ENCODE results near the gene ERCC4. TPM values are rescaled to one million over a fixed set of nuclear protein-coding genes. Genes with fewer than 3 reads are reported as not detected.
"Not testable (repeated sequence)": the region's sequence is repeated elsewhere in the genome, so short reads cannot be mapped to it uniquely, and the experiment has no call there.

ERCC4 gene
- total and polyA plus RNA-seq, 3 donors from 2014 or later: 17.7 to 29.3 (median 19.6) TPM

GRCh38 chr16:13883881-13884280 is 36.1 kb upstream of the ERCC4 start:
- Histone ChIP-seq H3K4me1 (no peaks in the 10 kb centered on the region), H3K27ac (no peak overlapping the region), H3K4me3 (no peak overlapping the region), H3K36me3 (ENCODE audit: low read depth, missing control alignments) (no peaks in the 10 kb centered on the region), H3K9me3 (no peaks in the 10 kb centered on the region), H3K27me3 (no peaks in the 10 kb centered on the region)
- 40 to 63% methylated on average over 3 of the region's 3 CpGs for WGBS, 2 donors
- intact Hi-C loops (cut with DNase I; ENCODE audit: low total_unique reads): no loop called here
- no peak for DNase-seq
- TF ChIP-seq CTCF (IDR thresholded peaks at IDR 0.05) (no peak), POLR2A (IDR thresholded peaks at IDR 0.05) (no peak)

GRCh38 chr16:13885700-13886099 is 34.3 kb upstream of the ERCC4 start:
- DNase-seq: no peak
- Histone ChIP-seq H3K36me3 (ENCODE audit: low read depth, missing control alignments) (no peaks in the 10 kb centered on the region), H3K27me3 (no peaks in the 10 kb centered on the region), H3K4me1 (no peaks in the 10 kb centered on the region), H3K9me3 (no peaks in the 10 kb centered on the region), H3K4me3 (no peak overlapping the region), H3K27ac (no peak overlapping the region)
- 62 to 64% methylated on average over 6 of the region's 6 CpGs for WGBS, 2 donors
- intact Hi-C loops (cut with DNase I; ENCODE audit: low total_unique reads): no loop called here
- no peak for TF ChIP-seq CTCF (IDR thresholded peaks at IDR 0.05)

- Histone ChIP-seq H3K36me3 (ENCODE audit: low read depth, missing control alignments) (no peaks in the 10 kb centered on the region), H3K27ac (no peak overlapping the region), H3K27me3 (no peaks in the 10 kb centered on the region), H3K9me3 (no peaks in the 10 kb centered on the region), H3K4me1 (no peaks in the 10 kb centered on the region), H3K4me3 (no peak overlapping the region)
- TF ChIP-seq POLR2A (IDR thresholded peaks at IDR 0.05) (no peak), CTCF (IDR thresholded peaks at IDR 0.05) (no peak)
- no peak for DNase-seq
- WGBS, 2 donors: 85 to 88% methylated on average over 5 of the region's 5 CpGs
- intact Hi-C loops (cut with DNase I; ENCODE audit: low total_unique reads): no loop called here
Observed at GRCh38 chr16:13886608-13887007, 33.3 kb upstream of the ERCC4 start.

GRCh38 chr16:13889323-13889722 is 30.6 kb upstream of the ERCC4 start:
- DNase-seq; H3K36me3 ChIP-seq (ENCODE audit: low read depth, missing control alignments); H3K27me3 ChIP-seq; intact Hi-C loops (cut with DNase I; ENCODE audit: low total_unique reads); H3K4me1 ChIP-seq; H3K27ac ChIP-seq; H3K4me3 ChIP-seq; H3K9me3 ChIP-seq: not testable (repeated sequence)
- WGBS, 2 donors: 76 to 82% methylated on average over 16 to 22 of the region's 22 CpGs

- no peak overlapping the region for H3K27ac ChIP-seq
- no peaks in the 10 kb centered on the region for H3K27me3 ChIP-seq
- H3K9me3 ChIP-seq: no peaks in the 10 kb centered on the region
- H3K4me1 ChIP-seq: no peaks in the 10 kb centered on the region
- TF ChIP-seq POLR2A (IDR thresholded peaks at IDR 0.05): no peak
- no peak for TF ChIP-seq CTCF (IDR thresholded peaks at IDR 0.05)
- intact Hi-C loops (cut with DNase I; ENCODE audit: low total_unique reads): no loop called here
- no peak overlapping the region for H3K4me3 ChIP-seq
- WGBS, 2 donors: 55 to 69% methylated on average over 4 of the region's 4 CpGs
- no peaks in the 10 kb centered on the region for H3K36me3 ChIP-seq (ENCODE audit: low read depth, missing control alignments)
- no peak for DNase-seq
Observed at GRCh38 chr16:13892301-13892700, 27.7 kb upstream of the ERCC4 start.
